ENCODE results near the gene AMN1.
"Not testable (repeated sequence)": the region's sequence is repeated elsewhere in the genome, so short reads cannot be mapped to it uniquely, and the experiment has no call there.

DNA sequence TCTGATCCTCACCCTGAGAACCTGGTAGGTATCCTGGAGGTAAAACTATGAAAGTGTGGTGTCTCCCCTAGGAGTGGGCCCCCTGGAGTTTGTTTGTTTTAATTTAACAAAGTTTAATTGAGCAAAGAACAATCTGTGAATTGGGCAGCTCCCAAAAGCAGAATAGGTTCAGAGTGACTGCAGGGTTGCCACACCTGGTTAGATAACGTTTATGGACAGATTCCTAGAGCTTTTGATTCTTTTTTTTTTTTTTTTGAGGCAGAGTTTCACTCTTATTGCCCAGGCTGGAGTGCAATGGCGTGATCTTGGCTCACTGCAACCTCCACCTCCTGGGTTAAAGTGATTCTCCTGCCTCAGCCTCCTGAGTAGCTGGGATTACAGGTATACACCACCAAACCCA, 59.2 kb downstream of the AMN1 start:
- TF ChIP-seq, protein P1, sequence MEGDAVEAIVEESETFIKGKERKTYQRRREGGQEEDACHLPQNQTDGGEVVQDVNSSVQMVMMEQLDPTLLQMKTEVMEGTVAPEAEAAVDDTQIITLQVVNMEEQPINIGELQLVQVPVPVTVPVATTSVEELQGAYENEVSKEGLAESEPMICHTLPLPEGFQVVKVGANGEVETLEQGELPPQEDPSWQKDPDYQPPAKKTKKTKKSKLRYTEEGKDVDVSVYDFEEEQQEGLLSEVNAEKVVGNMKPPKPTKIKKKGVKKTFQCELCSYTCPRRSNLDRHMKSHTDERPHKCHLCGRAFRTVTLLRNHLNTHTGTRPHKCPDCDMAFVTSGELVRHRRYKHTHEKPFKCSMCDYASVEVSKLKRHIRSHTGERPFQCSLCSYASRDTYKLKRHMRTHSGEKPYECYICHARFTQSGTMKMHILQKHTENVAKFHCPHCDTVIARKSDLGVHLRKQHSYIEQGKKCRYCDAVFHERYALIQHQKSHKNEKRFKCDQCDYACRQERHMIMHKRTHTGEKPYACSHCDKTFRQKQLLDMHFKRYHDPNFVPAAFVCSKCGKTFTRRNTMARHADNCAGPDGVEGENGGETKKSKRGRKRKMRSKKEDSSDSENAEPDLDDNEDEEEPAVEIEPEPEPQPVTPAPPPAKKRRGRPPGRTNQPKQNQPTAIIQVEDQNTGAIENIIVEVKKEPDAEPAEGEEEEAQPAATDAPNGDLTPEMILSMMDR (IDR thresholded peaks at IDR 0.05): not testable (repeated sequence)
- TF ChIP-seq POLR2A (IDR thresholded peaks at IDR 0.05); EP300 (IDR thresholded peaks at IDR 0.05; ENCODE audit: low read depth): not testable (repeated sequence)

All from transverse colon (tissue), 3 donors.